ENCODE results near the gene TPPP2.
"Not testable (repeated sequence)": the region's sequence is repeated elsewhere in the genome, so short reads cannot be mapped to it uniquely, and the experiment has no call there.

TPPP2 gene

DNA sequence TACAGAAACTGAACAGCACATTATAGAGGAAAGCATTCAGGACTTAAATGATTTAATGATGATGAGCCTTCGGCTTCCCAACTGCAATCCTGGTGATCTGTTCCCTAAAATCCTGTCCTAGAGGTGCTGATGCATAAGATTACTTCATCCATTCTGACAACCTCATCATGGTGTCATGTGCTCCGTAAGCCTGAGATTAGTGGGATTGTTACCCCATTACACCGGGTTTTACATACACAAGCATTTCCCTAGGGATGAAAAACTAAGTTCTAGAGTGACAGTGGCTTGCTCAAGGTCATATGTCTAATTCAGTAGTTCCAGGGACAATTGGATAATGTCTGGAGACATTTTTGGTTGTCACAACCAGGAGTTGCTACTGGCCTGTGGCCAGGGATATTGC lies 7.1 kb downstream of the TPPP2 start:
- DNase-seq (ENCODE audit: low read depth, low spot score), result no peak

DNA sequence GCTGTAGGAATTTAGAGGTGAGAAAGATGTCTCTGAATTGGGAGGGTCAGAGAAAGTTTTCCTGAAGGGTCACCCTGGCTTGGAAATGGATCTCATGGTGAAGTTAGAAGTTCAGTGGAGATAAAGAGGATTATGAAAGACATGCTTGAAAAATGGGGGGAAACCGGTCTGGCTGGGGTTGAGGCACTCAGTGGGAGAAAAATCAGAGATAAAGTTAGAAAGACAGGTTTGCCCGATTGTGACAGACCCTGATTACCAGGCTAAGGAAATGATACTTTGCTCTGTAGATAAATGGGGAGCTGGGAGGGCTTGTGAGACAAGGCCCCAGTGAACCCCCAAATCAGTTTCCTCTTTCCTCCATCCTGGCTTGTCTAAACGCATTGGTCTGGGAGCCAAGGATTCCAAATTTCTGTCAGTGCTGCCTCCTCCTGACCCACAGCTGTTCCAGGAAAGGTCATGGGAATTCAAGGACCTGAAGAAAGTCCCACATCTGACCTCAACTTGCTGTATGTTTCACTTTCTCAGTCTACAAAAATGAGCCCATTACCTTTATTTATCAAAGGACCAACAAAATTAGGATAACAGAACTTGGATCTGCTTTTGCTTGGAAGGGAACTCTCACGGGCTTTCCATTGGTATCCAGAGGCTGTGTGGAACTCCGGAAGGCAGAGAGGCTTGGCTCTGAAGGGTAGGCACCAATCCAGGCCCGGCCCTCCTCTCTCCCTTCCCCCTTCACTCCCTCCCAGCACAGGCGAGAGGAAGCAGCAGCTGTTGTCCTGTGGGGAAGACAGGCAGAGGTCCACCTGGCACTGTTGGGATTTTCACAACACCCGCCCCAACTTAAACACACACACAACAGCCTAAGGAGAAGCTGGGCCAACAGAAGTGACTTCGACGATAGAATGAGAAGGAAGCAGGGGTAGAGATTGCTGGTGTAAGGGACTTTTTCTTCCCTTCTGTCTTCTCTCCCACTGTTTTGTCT lies 8.7 kb downstream of the TPPP2 start:
- DNase-seq (ENCODE audit: low read depth, low spot score), result no peak

DNA sequence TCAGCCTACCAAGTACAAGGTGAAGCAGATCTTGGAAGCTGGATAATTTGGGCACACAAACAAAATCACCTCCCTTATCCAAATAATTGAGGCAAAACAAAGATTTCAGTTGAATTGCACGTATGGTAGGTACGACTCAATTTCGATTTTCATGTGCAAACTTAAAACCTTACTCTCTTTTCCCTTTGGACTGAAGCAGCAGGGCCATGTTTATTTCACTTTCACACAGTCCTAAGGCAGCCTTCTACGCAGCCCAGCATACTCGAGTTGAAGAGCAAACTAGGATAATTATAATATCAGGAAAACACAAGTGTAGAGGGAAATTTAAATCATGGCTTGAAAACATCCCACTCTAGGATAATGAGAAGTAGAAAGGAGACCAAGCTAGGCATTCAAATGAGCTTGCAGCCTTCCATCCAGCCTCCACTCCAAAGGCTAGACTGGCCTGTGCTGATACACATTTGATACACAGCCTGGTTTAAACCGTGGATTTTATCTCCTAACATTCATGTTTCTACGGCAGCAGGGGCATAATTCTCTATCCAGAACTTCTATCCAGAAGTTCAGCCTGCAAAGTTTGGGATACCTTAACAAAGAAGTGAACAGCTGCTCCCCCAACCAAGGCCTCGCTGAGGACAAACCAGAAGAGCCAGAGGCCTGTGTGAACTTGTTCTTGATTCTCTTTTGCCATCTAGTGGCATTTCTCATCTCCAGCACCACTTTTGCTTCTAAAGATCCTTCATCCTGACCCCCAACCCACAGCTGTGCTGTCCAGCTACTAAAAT lies 9.8 kb downstream of the TPPP2 start:
- no peak for DNase-seq (ENCODE audit: low read depth, low spot score)

DNA sequence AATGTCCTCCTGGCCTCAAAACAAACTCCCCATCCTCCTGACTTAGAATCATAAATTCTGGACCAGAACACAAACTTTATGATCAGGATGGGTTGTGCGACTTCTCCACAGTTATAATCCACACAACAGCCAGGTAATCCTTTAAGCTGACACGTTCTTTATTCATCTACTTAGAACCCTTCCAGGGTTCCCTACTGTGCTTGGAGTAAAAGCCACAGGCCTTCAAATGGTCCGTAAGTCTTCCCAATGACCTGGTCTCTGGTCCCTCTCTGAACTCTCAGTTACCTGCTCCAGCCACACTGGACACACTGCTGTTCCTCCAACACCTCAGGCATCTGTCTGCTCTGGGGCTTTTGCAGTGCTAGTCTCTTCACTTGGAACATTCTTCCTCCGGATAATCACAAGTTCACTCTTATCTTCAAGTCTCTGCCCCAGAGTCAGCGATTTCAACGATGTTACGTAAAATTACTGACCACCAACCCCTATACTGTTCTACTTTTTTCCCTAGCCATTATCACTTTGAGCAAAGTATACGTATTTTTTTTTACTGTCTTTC lies 10.4 kb downstream of the TPPP2 start:
- no peak for DNase-seq (ENCODE audit: low read depth, low spot score)

DNA sequence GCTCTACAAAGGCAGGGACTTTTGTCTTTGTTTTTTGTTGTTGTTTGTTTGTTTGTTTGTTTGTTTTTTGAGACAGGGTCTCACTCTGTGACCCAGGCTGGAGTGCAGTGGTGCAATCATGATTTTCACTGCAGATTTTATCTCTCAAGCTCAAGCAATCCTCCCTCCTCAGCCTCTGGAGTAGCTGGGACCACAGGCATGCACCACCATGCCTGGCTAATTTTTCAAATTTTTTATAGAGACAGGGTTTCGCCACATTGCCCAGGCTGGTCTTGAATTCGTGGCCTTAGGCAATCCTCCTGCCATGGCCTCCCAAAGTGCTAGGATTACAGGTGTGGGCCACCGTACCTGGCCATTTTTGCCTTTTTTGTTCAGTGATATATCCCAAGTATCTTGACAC lies 10.9 kb downstream of the TPPP2 start:
- not testable (repeated sequence) for DNase-seq (ENCODE audit: low read depth, low spot score)

DNA sequence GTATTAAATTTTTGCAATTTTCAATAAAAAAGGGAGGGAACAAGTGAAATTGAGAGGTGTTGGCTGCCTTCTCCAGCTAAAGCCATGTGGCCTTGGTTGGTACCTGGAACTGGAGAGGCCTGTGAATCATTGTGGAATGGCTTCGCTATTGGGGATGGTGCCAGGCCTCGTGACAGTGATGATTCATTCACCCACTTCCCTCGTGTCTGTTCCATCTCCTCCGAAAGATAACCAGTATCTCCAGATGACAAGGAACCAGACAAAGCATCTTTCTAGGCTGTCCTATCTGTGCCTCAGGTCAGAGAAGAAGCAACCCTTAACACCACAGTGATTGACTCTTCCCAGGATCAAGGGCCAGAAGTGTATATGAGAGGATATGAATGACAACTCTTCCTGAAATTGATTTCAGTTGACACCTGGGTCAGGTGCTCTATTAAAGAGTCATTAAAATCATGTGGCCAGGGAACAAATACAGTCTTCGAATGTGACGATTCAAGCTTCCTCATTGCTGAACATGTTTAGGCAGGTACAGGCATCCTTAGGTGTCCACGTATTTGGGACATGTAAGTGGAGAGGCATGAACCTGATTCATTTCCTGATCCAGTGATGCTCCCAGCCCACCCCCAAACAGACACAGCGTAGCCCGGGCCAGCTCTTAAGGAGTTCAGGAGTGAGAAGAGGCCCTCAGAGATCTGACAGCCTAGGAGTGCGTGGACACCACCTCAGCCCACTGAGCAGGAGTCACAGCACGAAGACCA lies 11.8 kb downstream of the TPPP2 start, which contains the start of gene RNASE7:
TSS of gene RNASE7 (plus strand) at position 687 of the 758 bp plus-strand sequence. CDS start 631 bp downstream, outside the sequence.
- no peak for DNase-seq (ENCODE audit: low read depth, low spot score)

DNA sequence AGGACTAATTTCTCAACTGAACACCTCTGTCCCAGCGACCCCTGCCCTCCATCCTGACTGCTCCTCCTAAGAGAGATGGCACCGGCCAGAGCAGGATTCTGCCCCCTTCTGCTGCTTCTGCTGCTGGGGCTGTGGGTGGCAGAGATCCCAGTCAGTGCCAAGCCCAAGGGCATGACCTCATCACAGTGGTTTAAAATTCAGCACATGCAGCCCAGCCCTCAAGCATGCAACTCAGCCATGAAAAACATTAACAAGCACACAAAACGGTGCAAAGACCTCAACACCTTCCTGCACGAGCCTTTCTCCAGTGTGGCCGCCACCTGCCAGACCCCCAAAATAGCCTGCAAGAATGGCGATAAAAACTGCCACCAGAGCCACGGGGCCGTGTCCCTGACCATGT lies 12.9 kb downstream of the TPPP2 start:
- no peak for DNase-seq (ENCODE audit: low read depth, low spot score)

DNA sequence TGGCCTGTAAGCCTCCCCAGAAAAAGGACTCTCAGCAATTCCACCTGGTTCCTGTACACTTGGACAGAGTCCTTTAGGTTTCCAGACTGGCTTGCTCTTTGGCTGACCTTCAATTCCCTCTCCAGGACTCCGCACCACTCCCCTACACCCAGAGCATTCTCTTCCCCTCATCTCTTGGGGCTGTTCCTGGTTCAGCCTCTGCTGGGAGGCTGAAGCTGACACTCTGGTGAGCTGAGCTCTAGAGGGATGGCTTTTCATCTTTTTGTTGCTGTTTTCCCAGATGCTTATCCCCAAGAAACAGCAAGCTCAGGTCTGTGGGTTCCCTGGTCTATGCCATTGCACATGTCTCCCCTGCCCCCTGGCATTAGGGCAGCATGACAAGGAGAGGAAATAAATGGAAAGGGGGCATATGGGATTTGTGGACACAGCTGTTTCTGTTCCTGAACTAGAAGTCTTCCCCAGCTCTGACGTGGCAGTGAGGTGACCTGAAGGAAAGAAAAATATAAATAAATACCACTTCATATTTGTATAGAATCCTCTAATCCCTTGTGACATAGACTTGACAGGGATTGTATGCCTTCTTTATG lies 13.5 kb downstream of the TPPP2 start:
- no peak for DNase-seq (ENCODE audit: low read depth, low spot score)

DNA sequence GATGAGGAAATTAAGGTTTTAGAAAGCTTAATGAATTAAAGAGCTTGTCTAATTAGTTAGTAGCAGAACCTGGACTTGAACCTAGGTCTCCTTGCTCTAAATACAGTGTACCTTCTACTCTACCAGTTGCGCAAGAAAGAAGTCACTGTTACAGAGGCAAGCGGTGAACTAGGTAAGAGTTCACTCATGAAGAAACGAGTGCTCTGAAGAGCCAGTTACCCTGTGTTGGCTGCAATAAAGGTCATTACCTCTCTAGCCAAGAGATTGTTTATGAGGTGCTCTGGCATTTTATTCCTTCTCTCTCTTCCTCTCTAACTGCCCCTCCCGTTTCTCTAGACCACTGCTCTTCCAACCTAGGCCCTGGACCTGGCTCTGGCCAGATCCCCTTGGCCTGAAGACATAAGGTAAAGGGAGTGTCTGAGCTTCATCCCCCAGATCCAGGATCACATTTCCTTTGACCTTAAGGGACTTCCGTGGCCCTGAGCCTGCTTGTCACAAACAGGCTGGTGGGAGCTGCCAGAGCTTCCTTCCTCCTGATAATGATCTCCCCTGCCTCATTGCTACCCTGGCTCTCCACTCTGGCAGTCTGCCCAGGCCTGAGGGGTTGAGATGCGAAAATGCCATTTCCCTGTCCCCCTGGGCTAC lies 14.1 kb downstream of the TPPP2 start:
- DNase-seq (ENCODE audit: low read depth, low spot score), result no peak

DNA sequence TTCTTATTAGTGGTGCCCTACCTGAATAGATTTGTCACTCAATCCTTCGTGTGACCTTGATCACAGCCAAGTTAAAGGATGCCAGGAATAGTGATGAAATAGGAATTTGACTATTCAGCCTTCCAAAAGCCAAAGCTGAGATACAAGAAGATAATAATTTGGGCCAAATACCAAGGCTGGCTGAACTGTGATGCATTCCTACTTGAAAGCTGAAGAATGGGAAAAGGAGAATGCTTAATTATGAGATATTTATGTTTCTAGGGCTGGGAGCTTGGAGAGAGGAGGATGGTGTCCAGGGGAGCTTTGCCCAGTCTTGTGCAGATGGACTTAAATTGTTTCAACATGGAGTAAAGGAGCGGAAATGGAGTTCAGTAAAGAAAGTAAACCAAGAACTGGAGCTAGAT lies 17.4 kb downstream of the TPPP2 start:
- no peak for DNase-seq (ENCODE audit: low read depth, low spot score)

DNA sequence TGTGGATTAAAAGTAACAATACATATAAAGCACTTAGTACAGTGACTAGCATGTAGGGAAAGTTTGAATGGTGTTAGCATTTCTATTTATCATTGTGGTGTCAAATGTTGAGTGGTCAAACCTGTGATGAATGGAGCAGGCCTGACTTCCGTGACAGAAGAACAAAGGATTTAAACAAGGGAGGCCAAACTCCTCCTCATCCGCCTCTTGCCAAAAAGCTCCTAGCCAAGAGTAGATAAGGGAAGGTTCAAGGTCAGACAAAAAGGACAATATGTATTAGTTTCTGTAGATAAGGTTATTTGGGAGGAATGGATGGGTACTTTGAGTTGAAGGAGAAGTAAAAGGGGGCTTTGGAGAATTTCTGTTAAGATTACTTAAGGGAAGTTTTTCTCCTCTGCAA lies 18.6 kb downstream of the TPPP2 start:
- no peak for DNase-seq (ENCODE audit: low read depth, low spot score)

DNA sequence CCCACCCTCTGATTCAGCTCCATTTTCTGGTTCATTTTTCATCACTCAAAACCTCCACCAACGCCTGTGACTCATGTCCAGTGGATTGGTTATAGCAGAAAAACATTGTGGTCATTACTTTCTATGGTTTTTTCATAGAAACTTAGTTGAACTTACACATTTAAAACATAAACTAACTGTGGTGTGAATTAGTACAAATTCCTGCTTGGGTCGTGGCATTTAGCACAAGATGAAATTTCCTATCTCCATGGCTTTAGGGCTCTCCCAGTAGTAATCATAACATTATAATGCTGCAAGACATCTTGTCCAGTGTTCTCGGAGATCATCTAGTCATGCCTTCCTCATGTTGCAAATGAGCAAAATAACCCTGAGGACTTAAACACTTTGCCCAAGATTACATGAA lies 19.3 kb downstream of the TPPP2 start:
- DNase-seq (ENCODE audit: low read depth, low spot score), result no peak

DNA sequence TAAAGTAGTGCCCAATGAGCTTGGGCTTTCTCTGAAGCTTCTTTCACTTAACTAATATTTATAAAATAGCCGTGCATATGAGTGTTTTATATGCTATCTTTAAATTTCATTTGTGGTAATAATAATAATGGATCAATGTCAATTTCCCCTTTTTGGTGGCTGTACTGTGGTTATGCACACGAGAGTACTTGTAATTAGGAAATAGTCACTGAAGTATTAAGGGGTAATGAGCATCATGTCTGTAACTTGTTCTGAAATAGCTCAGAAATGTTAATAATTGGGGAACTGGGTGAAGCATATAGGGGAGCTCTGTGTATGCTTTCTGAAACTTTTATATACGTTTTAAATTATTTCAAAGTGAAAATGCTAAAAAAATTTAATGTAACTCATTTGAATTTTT lies 20.6 kb downstream of the TPPP2 start:
- DNase-seq (ENCODE audit: low read depth, low spot score), result no peak

DNA sequence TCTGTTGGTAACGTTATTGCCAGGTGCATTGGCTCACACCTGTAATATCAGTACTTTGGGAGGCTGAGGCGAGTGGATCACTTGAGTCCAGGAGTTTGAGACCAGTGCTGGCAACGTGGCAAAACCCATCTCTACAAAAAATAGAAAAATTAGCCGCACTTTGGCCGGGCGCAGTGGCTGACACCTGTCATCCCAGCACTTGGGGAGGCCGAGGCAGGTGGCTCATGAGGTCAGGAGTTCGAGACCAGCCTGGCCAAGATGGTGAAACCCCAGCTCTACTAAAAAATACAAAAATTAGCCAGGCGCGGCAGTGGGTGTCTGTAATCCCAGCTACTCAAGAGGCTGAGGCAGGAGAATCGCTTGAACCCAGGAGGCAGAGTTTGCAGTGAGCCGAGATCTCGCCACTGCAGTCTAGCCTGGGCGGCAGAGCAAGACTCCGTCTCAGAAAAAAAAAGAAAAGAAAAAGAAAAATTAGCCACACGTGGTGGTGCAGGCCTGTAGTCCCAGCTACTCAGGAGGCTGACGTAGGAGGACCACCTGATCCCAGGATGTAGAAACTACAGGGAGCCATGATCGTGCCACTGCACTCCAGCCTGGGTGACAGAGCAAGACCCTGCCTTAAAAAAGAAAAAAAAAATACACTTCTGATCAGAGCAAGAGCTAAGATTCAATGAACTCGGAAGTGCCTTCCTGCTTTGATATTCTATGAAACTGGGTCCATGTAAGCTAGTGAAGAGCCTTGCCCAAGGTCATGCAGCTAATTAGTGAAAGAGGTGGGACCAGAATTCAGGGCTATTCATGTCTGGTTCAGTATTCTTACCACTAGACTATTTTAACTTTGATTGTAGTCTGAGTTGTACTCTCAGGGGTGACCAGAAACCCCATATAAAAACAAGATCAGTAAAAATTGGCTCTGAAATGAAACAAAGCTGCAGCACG lies 23.4 kb downstream of the TPPP2 start:
- no peak for DNase-seq (ENCODE audit: low read depth, low spot score)

DNA sequence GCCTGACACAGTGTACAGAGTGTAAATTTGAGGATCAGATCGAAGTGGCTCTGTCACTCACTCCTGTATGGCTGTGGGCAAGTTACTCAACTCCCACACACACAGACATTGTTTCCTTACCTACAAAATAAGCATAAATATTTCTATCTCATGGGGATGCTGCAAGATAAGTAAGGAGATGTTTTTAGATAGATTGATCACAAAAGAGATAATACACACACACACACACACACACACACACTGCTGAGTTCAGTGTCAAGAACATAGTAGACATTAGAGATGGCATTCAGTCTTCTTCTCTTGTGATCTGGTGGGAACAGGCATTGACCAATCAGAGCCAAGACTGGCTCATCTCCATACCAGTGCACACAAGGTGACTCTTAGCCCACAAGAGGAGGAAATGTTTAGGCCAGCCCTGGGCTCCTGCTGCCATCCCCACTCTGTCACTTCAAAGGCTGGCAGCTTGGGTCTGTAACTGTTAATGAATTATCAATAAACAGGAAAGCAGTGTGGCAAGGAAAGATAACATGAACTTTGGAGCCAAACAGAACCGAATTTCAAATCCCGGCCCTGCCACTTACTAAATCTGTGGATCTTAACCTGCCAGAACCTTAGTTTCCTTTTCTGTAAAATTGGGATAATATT lies 24.2 kb downstream of the TPPP2 start:
- DNase-seq (ENCODE audit: low read depth, low spot score), result no peak

DNA sequence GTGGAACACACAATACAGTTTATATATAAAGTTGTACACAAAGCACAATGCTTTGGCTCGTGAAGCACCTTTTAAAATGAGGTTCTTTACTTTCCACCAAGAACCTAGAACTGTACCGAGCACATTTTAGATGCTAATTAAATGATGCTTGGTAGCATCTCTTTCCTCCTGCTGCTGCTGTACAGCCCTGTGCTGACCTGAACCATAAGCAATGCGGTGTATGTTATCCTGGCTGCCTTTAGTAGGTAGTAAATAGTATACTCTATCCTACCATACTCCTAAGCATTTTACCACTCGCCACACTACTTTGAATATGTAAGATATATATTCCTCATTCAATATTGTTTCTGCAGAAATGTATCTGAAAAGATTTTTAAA lies 24.7 kb downstream of the TPPP2 start:
- DNase-seq (ENCODE audit: low read depth, low spot score), result no peak

DNA sequence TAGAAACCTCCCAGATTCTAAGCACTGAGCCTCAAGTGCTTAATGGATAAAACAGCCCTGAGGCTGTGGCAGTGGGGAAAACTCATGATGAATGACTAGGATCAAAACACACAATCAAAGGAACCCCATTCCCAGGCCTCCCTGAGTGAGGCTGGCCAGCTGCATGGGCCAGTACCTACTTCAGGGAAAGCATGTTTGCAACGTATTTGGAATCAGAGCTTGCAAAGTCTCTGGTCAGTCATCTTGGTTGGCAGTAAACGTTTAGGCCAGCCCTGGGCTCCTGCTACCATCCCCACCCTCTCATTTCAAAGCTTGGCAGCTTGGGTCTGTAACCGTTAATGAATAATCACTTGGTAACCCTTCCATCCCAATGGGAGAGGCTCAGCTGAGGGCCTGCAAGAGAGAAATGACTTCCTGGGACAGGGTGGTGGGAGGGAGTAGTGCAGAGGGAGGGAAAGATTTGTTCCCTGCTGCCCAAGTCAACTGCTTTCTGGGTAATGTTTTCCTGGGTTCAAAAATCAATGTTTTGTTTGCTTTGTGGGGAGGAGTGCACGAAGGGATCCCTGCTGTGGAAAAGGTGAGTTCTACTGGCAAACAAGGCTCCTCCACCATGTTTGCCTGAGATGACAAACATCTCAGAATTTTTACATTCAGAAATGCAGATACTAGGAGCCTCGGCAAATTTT lies 25.6 kb downstream of the TPPP2 start:
- DNase-seq (ENCODE audit: low read depth, low spot score), result no peak

DNA sequence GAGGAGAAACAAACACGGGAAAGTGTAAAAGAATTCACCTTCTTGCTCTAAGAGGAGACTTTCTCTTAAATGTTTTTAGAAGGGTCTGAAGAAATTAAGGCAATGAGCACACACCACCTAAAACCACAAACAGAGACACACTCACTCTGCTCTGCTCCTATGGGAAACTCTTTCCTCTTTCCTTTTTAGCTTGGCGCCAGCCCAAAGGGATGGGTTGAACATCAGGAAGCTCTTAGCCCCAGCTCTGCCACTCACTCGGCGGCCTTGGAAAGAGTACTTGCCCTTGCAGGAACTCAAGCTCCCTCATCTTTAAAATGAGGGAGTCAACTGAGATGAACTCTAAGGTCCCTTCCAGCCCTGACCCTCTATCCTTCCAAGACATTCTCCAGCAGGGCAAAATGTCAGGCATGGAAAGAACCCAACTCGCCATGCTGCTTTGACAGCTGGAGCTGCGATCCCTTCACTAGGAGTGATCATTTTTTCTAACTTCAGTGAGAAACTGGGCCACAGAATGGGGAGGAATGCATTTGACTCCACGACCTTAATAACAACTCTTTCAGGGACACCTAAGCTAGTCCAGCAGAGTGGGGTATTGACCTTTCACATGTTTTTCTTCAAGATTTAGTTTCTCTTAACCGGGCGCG lies 26.6 kb downstream of the TPPP2 start:
- no peak for DNase-seq (ENCODE audit: low read depth, low spot score)

Measured in smooth muscle cell of the brain vasculature (primary cell).